ENCODE results near the gene ANXA2R. TPM values are rescaled to one million over a fixed set of nuclear protein-coding genes. Genes with fewer than 3 reads are reported as not detected.
A peak's percentile ranks its signal among the peaks of the same experiment; 100 is the strongest.

ANXA2R gene
- total and polyA plus RNA-seq, 9 of the 15 experiments (the other 6 are each of a cell fraction or from before 2014, with no cell fraction given): 2.1 to 4.8 (median 3.4) TPM

DNA sequence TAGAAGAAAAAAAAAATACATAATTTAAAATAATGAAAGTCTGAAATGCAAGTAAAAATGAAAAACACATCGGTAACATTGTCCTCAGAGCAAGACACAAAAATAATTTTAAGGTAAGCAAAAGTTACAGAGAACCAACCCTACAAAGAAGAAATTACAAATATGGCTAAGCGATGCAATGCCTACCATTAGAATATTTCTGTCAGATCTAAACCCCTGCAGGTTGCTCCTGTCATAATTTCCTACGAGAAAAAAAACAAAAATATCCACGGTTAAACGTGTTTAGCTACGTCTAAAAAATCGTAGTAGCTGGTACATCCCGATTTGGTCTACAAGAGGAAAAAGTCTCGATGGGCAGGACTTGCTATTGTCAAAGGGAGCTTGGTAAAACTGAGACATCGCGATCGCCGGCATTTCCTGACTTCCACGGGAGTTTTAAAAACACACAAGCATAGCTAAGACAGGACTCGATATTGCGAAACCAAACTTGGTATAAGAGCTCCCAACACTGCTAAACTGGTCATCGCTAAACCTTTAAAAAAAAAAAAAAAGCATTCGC, 1.1 kb upstream of the ANXA2R start (continued):
- TF ChIP-seq MLLT1 (IDR thresholded peaks at IDR 0.05): no peak
- no peak for TF ChIP-seq SRSF7 (optimal IDR thresholded peaks at IDR 0.05; ENCODE audit: low read depth, low read length)
- TF ChIP-seq RBM25 (IDR thresholded peaks at IDR 0.05; ENCODE audit: low read depth, low read length, severe bottlenecking): peak; percentile 49
- TF ChIP-seq TFAM (CRISPR knock-in tag; conservative IDR thresholded peaks at IDR 0.05): no peak
- TF ChIP-seq PML (IDR thresholded peaks at IDR 0.05; ENCODE audit: low read length): no peak
- no peak for TF ChIP-seq CREB5 (CRISPR knock-in tag; IDR thresholded peaks at IDR 0.05)
- TF ChIP-seq MYNN (IDR thresholded peaks at IDR 0.05): no peak
- no peak for TF ChIP-seq MYNN (CRISPR knock-in tag; IDR thresholded peaks at IDR 0.05)
- no peak for TF ChIP-seq ZNF311 (CRISPR knock-in tag; IDR thresholded peaks at IDR 0.05)
- peak; percentile 11 for TF ChIP-seq TBP (optimal IDR thresholded peaks at IDR 0.05; ENCODE audit: low read depth, low read length)
- TF ChIP-seq CREBBP (IDR thresholded peaks at IDR 0.05; ENCODE audit: low read depth, low read length): no peak
- no peak for TF ChIP-seq HIVEP1 (CRISPR knock-in tag; IDR thresholded peaks at IDR 0.05)
- no peak for TF ChIP-seq ZNF140 (CRISPR knock-in tag; IDR thresholded peaks at IDR 0.05)
- no peak for TF ChIP-seq YBX1 (IDR thresholded peaks at IDR 0.05)
- peak; percentile 92 for TF ChIP-seq CHD2 (IDR thresholded peaks at IDR 0.05; ENCODE audit: low read depth, low read length)
- TF ChIP-seq ARHGAP35 (IDR thresholded peaks at IDR 0.05; ENCODE audit: partially characterized antibody): no peak
- TF ChIP-seq NR2C2 (CRISPR knock-in tag; IDR thresholded peaks at IDR 0.05): no peak
- no peak for TF ChIP-seq NR2C2 (tag; IDR thresholded peaks at IDR 0.05)
- no peak for TF ChIP-seq ZFP1 (CRISPR knock-in tag; IDR thresholded peaks at IDR 0.05)
- TF ChIP-seq CAMTA2 (CRISPR knock-in tag; conservative IDR thresholded peaks at IDR 0.05): no peak
- TF ChIP-seq RFX1 (IDR thresholded peaks at IDR 0.05): no peak
- TF ChIP-seq HMG20B (CRISPR knock-in tag; IDR thresholded peaks at IDR 0.05): 0 out of 2 replicates have a peak, but pooled peaks have one; percentile 43
- TF ChIP-seq MAZ (CRISPR knock-in tag; conservative IDR thresholded peaks at IDR 0.05 in 1 of 2, IDR thresholded peaks at IDR 0.05 in 1 of 2): no peak
- no peak for TF ChIP-seq SRSF9 (IDR thresholded peaks at IDR 0.05; ENCODE audit: borderline replicate concordance, low read depth, low read length)
- TF ChIP-seq MTA3 (IDR thresholded peaks at IDR 0.05; ENCODE audit: borderline replicate concordance): no peak
- no peak for TF ChIP-seq PCBP1 (IDR thresholded peaks at IDR 0.05; ENCODE audit: low read depth, low read length, poor library complexity, severe bottlenecking)
- TF ChIP-seq CEBPB (tag; IDR thresholded peaks at IDR 0.05): peak; percentile 97
- no peak for TF ChIP-seq ZNF586 (CRISPR knock-in tag; conservative IDR thresholded peaks at IDR 0.05)
- TF ChIP-seq FIP1L1 (IDR thresholded peaks at IDR 0.05; ENCODE audit: low read depth, low read length, poor library complexity, severe bottlenecking): no peak

Data from K562 (cell line).